ENCODE measurements around the gene ARL8A. TPM values are rescaled to one million over a fixed set of nuclear protein-coding genes. Genes with fewer than 3 reads are reported as not detected.

Gene ARL8A
- total and polyA plus RNA-seq, 4 donors, result 8.4 to 25.7 (median 20.2) TPM

GRCh38 chr1:202187697-202188407 lies 43.3 kb upstream of the ARL8A start:
- no peaks in the 10 kb centered on the region for H3K27me3 ChIP-seq (ENCODE audit: control insufficient read depth in 4 of 4, insufficient read depth in 4 of 4, low read length in 3 of 4)
- H3K27ac ChIP-seq (ENCODE audit: low read depth in 1 of 2, low read length in 2 of 2), result no peak overlapping the region
- H3K4me3 ChIP-seq (ENCODE audit: low read depth in 1 of 3, low read length in 3 of 3), result no peak overlapping the region
- no peaks in the 10 kb centered on the region for H3K36me3 ChIP-seq (ENCODE audit: control insufficient read depth in 4 of 4, insufficient read depth in 3 of 4, low read depth in 1 of 4, low read length in 3 of 4)
- no peak overlapping the region for H3K9ac ChIP-seq (ENCODE audit: low read depth in 1 of 2, low read length in 2 of 2)
- WGBS, result 78% methylated on average over 8 of the region's 8 CpGs
- H3K9me3 ChIP-seq (ENCODE audit: control insufficient read depth in 4 of 4, low read length in 3 of 4), result no peaks in the 10 kb centered on the region
- TF ChIP-seq HNF4A (conservative IDR thresholded peaks at IDR 0.05), result no peak
- no peak for TF ChIP-seq GABPA (IDR thresholded peaks at IDR 0.05 in 1 of 2, conservative IDR thresholded peaks at IDR 0.05 in 1 of 2)
- TF ChIP-seq ATF3 (IDR thresholded peaks at IDR 0.05), result no peak
- TF ChIP-seq CTCF (IDR thresholded peaks at IDR 0.05; ENCODE audit: low read depth, low read length, missing input control), result no peak
- TF ChIP-seq HNF4G (IDR thresholded peaks at IDR 0.05), result no peak
- TF ChIP-seq EGR1 (IDR thresholded peaks at IDR 0.05; ENCODE audit: low read depth in 2 of 2), result no peak
- TF ChIP-seq FOXA2 (IDR thresholded peaks at IDR 0.05), result no peak
- no peak for TF ChIP-seq RXRA (IDR thresholded peaks at IDR 0.05)
- TF ChIP-seq, protein P1, sequence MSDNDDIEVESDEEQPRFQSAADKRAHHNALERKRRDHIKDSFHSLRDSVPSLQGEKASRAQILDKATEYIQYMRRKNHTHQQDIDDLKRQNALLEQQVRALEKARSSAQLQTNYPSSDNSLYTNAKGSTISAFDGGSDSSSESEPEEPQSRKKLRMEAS (IDR thresholded peaks at IDR 0.05), result no peak
- no peak for TF ChIP-seq RAD21 (IDR thresholded peaks at IDR 0.05)
- TF ChIP-seq ZBTB33 (IDR thresholded peaks at IDR 0.05), result no peak
- no peak for TF ChIP-seq TAF1 (conservative IDR thresholded peaks at IDR 0.05)
- TF ChIP-seq YY1 (IDR thresholded peaks at IDR 0.05), result no peak
- no peak for TF ChIP-seq NR2F2 (IDR thresholded peaks at IDR 0.05)
- TF ChIP-seq, protein P2, sequence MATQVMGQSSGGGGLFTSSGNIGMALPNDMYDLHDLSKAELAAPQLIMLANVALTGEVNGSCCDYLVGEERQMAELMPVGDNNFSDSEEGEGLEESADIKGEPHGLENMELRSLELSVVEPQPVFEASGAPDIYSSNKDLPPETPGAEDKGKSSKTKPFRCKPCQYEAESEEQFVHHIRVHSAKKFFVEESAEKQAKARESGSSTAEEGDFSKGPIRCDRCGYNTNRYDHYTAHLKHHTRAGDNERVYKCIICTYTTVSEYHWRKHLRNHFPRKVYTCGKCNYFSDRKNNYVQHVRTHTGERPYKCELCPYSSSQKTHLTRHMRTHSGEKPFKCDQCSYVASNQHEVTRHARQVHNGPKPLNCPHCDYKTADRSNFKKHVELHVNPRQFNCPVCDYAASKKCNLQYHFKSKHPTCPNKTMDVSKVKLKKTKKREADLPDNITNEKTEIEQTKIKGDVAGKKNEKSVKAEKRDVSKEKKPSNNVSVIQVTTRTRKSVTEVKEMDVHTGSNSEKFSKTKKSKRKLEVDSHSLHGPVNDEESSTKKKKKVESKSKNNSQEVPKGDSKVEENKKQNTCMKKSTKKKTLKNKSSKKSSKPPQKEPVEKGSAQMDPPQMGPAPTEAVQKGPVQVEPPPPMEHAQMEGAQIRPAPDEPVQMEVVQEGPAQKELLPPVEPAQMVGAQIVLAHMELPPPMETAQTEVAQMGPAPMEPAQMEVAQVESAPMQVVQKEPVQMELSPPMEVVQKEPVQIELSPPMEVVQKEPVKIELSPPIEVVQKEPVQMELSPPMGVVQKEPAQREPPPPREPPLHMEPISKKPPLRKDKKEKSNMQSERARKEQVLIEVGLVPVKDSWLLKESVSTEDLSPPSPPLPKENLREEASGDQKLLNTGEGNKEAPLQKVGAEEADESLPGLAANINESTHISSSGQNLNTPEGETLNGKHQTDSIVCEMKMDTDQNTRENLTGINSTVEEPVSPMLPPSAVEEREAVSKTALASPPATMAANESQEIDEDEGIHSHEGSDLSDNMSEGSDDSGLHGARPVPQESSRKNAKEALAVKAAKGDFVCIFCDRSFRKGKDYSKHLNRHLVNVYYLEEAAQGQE (IDR thresholded peaks at IDR 0.05), result no peak
- TF ChIP-seq FOXA1 (IDR thresholded peaks at IDR 0.05), result no peak
- no peak for TF ChIP-seq JUND (IDR thresholded peaks at IDR 0.05)
- TF ChIP-seq SP1 (IDR thresholded peaks at IDR 0.05), result no peak
- peaks cover 0 to 6% (median 2%) of the 10 kb centered on the region in 4 donors for H3K4me1 ChIP-seq (ENCODE audit: control insufficient read depth in 4 of 4, insufficient read depth in 4 of 4, low read length in 3 of 4)
- DNase-seq (ENCODE audit: low spot score), result no peak
